Stomach (tissue), 4 donors: ENCODE measurements around the gene SPTBN2.

Experiments
- EP300 ChIP-seq: sonication (generic); formaldehyde crosslinking; IDR thresholded peaks from one replicate; pipeline ENCODE4 v1.6.1; 2017; ENCODE audit warnings: antibody characterized with exemption
- POLR2A ChIP-seq, 4 donors: fragments of 450-650 bp; IDR thresholded peaks; one replicate each; pipeline ENCODE4 v1.6.1; 2016; ENCODE audit warnings: antibody characterized with exemption in 4 of 4, control low read depth in 2 of 4, mild to moderate bottlenecking in 1 of 4, moderate library complexity in 1 of 4
- TF ChIP-seq, protein P1 (sequence below), 7 experiments: fragments of 450-650 bp in 4 of 7; fragments of 200-600 bp in 3 of 7; sonication (generic) in 3 of 7; IDR thresholded peaks; one replicate each; pipeline ENCODE4 v1.5.1; 2016 to 2019; ENCODE audit warnings: antibody characterized with exemption in 7 of 7, control low read depth in 2 of 7, mild to moderate bottlenecking in 1 of 7

DNA sequence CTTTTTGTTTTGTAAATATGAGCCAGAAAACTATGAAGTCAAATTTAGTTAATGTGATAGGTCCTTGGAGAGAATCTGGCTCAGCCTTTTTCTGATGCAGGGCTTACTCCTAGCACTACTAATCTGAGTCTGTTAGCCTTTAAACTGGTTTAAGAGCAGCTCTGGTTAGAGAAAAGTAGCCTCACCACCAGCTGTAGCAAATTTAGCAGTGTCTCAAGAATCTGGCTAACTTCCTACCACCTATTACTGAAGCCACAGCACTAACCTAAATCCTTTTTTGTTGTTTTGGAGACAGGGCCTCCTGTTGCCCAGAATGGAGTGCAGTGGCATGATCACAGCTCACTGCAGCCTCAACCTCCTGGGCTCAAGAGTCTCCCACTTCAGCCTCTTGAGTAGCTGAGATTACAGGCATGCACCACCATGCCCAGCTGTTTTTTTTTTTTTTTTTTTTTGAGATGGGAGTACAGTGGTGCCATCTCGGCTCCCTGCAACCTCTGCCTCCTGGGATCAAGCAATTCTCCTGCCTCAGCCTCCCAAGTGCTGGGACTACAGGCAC lies 65.2 kb downstream of the SPTBN2 start:
- TF ChIP-seq, protein P1, sequence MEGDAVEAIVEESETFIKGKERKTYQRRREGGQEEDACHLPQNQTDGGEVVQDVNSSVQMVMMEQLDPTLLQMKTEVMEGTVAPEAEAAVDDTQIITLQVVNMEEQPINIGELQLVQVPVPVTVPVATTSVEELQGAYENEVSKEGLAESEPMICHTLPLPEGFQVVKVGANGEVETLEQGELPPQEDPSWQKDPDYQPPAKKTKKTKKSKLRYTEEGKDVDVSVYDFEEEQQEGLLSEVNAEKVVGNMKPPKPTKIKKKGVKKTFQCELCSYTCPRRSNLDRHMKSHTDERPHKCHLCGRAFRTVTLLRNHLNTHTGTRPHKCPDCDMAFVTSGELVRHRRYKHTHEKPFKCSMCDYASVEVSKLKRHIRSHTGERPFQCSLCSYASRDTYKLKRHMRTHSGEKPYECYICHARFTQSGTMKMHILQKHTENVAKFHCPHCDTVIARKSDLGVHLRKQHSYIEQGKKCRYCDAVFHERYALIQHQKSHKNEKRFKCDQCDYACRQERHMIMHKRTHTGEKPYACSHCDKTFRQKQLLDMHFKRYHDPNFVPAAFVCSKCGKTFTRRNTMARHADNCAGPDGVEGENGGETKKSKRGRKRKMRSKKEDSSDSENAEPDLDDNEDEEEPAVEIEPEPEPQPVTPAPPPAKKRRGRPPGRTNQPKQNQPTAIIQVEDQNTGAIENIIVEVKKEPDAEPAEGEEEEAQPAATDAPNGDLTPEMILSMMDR (IDR thresholded peaks at IDR 0.05) = no peak
- TF ChIP-seq POLR2A (IDR thresholded peaks at IDR 0.05) = no peak
- TF ChIP-seq EP300 = no peak
